HFF-Myc (cell line): ENCODE results near the gene ITGAE.

ENCODE experiments used
- DNase-seq: peaks from one replicate; pipeline ENCODE4 v3.0.0-alpha.2; 2011; ENCODE audit warnings: low read depth; ENCODE audit errors: extremely low read depth
- H3K4me3 ChIP-seq: replicated peaks from 2 replicates; pipeline ENCODE4 v1.5.1; 2011; ENCODE audit warnings: low read depth, mild to moderate bottlenecking, control low read depth, low read length
- CTCF ChIP-seq: IDR thresholded peaks from 2 replicates; pipeline ENCODE4 v1.5.1; 2012; ENCODE audit warnings: mild to moderate bottlenecking, low read depth, low read length, control low read depth; ENCODE audit errors: missing control alignments

Gene ITGAE

GRCh38 chr17:3809135-3809534, 8.1 kb upstream of the ITGAE start:
- no peak for DNase-seq
- TF ChIP-seq CTCF: no peak
- H3K4me3 ChIP-seq: no peak overlapping the region

GRCh38 chr17:3808701-3809100, 7.7 kb upstream of the ITGAE start:
- no peak for TF ChIP-seq CTCF
- no peak overlapping the region for H3K4me3 ChIP-seq
- no peak for DNase-seq

GRCh38 chr17:3805581-3805980, 4.6 kb upstream of the ITGAE start:
- TF ChIP-seq CTCF: no peak
- no peak for DNase-seq
- no peak overlapping the region for H3K4me3 ChIP-seq

GRCh38 chr17:3804503-3804931, 3.5 kb upstream of the ITGAE start:
- H3K4me3 ChIP-seq: no peak overlapping the region
- no peak for TF ChIP-seq CTCF
- DNase-seq: no peak

- DNase-seq: no peak
- TF ChIP-seq CTCF: no peak
- no peak overlapping the region for H3K4me3 ChIP-seq
These were observed 2.3 kb upstream of the ITGAE start for GRCh38 chr17:3803308-3803640.

GRCh38 chr17:3802461-3803307, 1.7 kb upstream of the ITGAE start:
- H3K4me3 ChIP-seq: no peak overlapping the region
- no peak for DNase-seq
- no peak for TF ChIP-seq CTCF

GRCh38 chr17:3801792-3802191, 804 bp upstream of the ITGAE start:
- no peak for TF ChIP-seq CTCF
- no peak for DNase-seq
- H3K4me3 ChIP-seq: no peak overlapping the region
